CD1c-positive myeloid dendritic cell (primary cell): ENCODE measurements around the gene C8A.

Source experiments
- DNase-seq: peaks from one replicate; pipeline ENCODE4 v3.0.0-alpha.2; 2016; ENCODE audit errors: extremely low spot score

Gene C8A

GRCh38 chr1:56925193-56925592 is 70.6 kb downstream of the C8A start:
- DNase-seq: no peak

GRCh38 chr1:56927171-56927570 is 72.6 kb downstream of the C8A start:
- DNase-seq: no peak

GRCh38 chr1:56927986-56928385 is 73.4 kb downstream of the C8A start:
- DNase-seq: no peak

- no peak for DNase-seq
Measured at GRCh38 chr1:56929492-56929891, 74.9 kb downstream of the C8A start.

- no peak for DNase-seq
Measured at GRCh38 chr1:56931211-56931610, 76.6 kb downstream of the C8A start.

GRCh38 chr1:56931686-56932085 is 77.1 kb downstream of the C8A start:
- no peak for DNase-seq

GRCh38 chr1:56933161-56933560 is 78.6 kb downstream of the C8A start:
- no peak for DNase-seq

- no peak for DNase-seq
Measured at GRCh38 chr1:56933606-56934005, 79.0 kb downstream of the C8A start.

GRCh38 chr1:56934430-56935060 is 79.9 kb downstream of the C8A start:
- no peak for DNase-seq

GRCh38 chr1:56938646-56939045 is 84.0 kb downstream of the C8A start:
- DNase-seq: no peak

- DNase-seq: no peak
Measured at GRCh38 chr1:56939209-56939608, 84.6 kb downstream of the C8A start.

GRCh38 chr1:56940039-56940438 is 85.4 kb downstream of the C8A start:
- DNase-seq: no peak

- no peak for DNase-seq
Measured at GRCh38 chr1:56948403-56949023, 93.9 kb downstream of the C8A start.

- DNase-seq: no peak
Measured at GRCh38 chr1:56952501-56952900, 97.9 kb downstream of the C8A start.

GRCh38 chr1:56953386-56953785 is 98.8 kb downstream of the C8A start:
- no peak for DNase-seq

- DNase-seq: no peak
Measured at GRCh38 chr1:56954664-56955063, 100.1 kb downstream of the C8A start.

GRCh38 chr1:56957931-56958330 is 103.3 kb downstream of the C8A start:
- no peak for DNase-seq

GRCh38 chr1:56958526-56958925 is 103.9 kb downstream of the C8A start:
- DNase-seq: no peak

- DNase-seq: no peak
Measured at GRCh38 chr1:56961426-56961825, 106.8 kb downstream of the C8A start.

GRCh38 chr1:56963667-56964066 is 109.1 kb downstream of the C8A start:
- no peak for DNase-seq

- no peak for DNase-seq
Measured at GRCh38 chr1:56964349-56965017, 109.9 kb downstream of the C8A start.

- DNase-seq: no peak
Measured at GRCh38 chr1:56965191-56965590, 110.6 kb downstream of the C8A start.

GRCh38 chr1:56965916-56966697 is 111.5 kb downstream of the C8A start, which contains the start of gene C8B:
Gene C8B (minus strand): TSS chr1:56966015. CDS start chr1:56965948, 67 bp downstream.
- DNase-seq: no peak
